ENCODE data around the gene SPSB2. TPM values are rescaled to one million over a fixed set of nuclear protein-coding genes. Genes with fewer than 3 reads are reported as not detected.
A peak's percentile ranks its signal among the peaks of the same experiment; 100 is the strongest.
"Not testable (repeated sequence)": the region's sequence is repeated elsewhere in the genome, so short reads cannot be mapped to it uniquely, and the experiment has no call there.

SPSB2 gene
- total and polyA plus RNA-seq, 12 donors: 2.5 to 24.5 (median 16.0) TPM

DNA sequence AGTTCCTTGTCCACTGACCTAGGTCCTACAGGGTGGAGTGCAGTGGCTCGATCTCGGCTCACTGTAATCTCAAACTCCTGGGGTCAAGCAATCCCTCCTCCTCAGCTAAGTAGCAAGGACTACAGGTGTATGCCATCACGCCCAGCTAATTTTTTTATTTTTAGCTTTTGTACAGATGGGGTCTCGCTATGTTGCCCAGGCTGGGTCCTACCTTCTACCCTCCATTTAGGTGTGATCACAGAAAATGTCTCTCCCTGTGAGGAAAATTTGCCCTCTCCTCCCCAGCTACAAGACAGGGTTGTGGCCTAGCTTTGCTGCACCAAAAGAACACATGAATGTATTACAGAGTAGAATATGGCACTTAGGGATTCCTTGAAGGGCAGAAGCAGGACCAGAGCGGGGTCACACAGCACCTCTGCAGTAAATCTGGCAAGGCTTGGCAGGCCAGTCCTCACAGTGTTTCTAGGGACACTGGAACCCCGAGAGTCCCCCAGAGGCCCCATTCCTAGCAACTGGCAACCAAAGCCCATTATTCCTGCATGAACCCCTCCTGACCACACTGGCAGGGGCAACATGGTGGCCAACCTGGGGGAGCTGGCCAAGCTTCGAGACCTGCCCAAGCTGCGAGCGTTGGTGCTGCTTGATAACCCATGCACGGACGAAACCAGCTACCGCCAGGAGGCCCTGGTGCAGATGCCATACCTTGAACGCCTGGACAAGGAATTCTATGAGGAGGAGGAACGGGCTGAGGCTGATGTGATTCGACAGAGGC, 39.2 kb upstream of the SPSB2 start:
- DNase-seq: no peak
- TF ChIP-seq POLR2A (IDR thresholded peaks at IDR 0.05): no peak
- no peak for TF ChIP-seq CTCF (IDR thresholded peaks at IDR 0.05)

GRCh38 chr12:6909421-6910145, 36.5 kb upstream of the SPSB2 start:
- intact Hi-C loops (cut with DNase I): no loop called here
- WGBS, 4 donors: 85 to 89% (median 88%) methylated on average over 4 of the region's 4 CpGs
- no peak overlapping the region for H3K4me3 ChIP-seq
- no peak for DNase-seq
- H3K27me3 ChIP-seq: no peaks in the 10 kb centered on the region
- H3K4me1 ChIP-seq (replicated peaks in 1 of 2): peaks cover 6 to 12% of the 10 kb centered on the region in 2 donors
- H3K36me3 ChIP-seq (replicated peaks in 1 of 2): no peaks in the 10 kb centered on the region
- TF ChIP-seq CTCF (IDR thresholded peaks at IDR 0.05) (no peak), POLR2A (IDR thresholded peaks at IDR 0.05) (no peak)
- no peaks in the 10 kb centered on the region for H3K9me3 ChIP-seq (replicated peaks in 1 of 3)
- H3K27ac ChIP-seq: no peak overlapping the region

More for the DNA sequence above, 39.2 kb upstream of the SPSB2 start:
- intact Hi-C loops (cut with DNase I): no loop called here
- Histone ChIP-seq H3K27me3 (no peaks in the 10 kb centered on the region), H3K4me1 (replicated peaks in 1 of 2) (peaks cover 6 to 12% of the 10 kb centered on the region in 2 donors), H3K4me3 (no peak overlapping the region), H3K36me3 (replicated peaks in 1 of 2) (peaks cover 0 to 5% of the 10 kb centered on the region in 2 donors), H3K9me3 (replicated peaks in 1 of 3) (no peaks in the 10 kb centered on the region), H3K27ac (no peak overlapping the region)
- WGBS, 4 donors: 83 to 89% (median 84%) methylated on average over 15 of the region's 15 CpGs

DNA sequence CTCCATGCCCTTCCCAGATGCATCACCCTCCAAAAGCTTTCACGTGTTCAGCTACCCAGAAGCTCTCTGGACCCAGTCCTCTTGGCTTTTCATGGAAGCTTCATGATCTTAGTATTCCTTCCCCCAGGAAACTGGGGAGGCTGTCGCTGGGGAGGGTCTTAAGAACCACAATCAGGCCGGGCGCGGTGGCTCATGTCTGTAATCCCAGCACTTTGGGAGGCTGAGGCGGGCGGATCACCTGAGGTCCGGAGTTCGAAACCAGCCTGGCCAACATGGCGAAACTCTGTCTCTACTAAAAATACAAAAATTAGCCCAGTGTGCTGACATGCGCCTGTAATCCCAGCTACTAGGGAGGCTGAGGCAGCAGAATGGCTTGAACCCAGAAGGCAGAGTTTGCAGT, 35.0 kb upstream of the SPSB2 start:
- H3K4me1 ChIP-seq (replicated peaks in 1 of 2): peaks cover 5 to 12% of the 10 kb centered on the region in 2 donors
- H3K9me3 ChIP-seq (replicated peaks in 1 of 3); H3K27ac ChIP-seq; intact Hi-C loops (cut with DNase I); DNase-seq; H3K27me3 ChIP-seq; H3K4me3 ChIP-seq; H3K36me3 ChIP-seq (replicated peaks in 1 of 2): not testable (repeated sequence)
- WGBS, 4 donors: 90 to 97% (median 94%) methylated on average over 10 to 11 of the region's 11 CpGs

GRCh38 chr12:6905414-6906040, 32.4 kb upstream of the SPSB2 start:
- H3K9me3 ChIP-seq (replicated peaks in 1 of 3): no peaks in the 10 kb centered on the region
- H3K27ac ChIP-seq: peak overlapping the region in 1 of 5 donors; percentile 78
- H3K27me3 ChIP-seq: no peaks in the 10 kb centered on the region
- intact Hi-C loops (cut with DNase I): no loop called here
- 61 to 74% (median 65%) methylated on average over 5 of the region's 5 CpGs for WGBS, 4 donors
- DNase-seq: no peak
- H3K4me1 ChIP-seq (replicated peaks in 1 of 2): peaks cover 5 to 12% of the 10 kb centered on the region in 2 donors
- H3K4me3 ChIP-seq: peak overlapping the region in 2 of 4 donors; percentile 57 to 77
- H3K36me3 ChIP-seq (replicated peaks in 1 of 2): no peaks in the 10 kb centered on the region
- TF ChIP-seq CTCF (IDR thresholded peaks at IDR 0.05) (no peak), POLR2A (IDR thresholded peaks at IDR 0.05) (no peak)

Data from adrenal gland (tissue), 12 donors.